HK-2 (cell line): ENCODE results near the gene ETF1.
A peak's percentile ranks its signal among the peaks of the same experiment; 100 is the strongest.
"Not testable (repeated sequence)": the region's sequence is repeated elsewhere in the genome, so short reads cannot be mapped to it uniquely, and the experiment has no call there.

Experiments used
- DNase-seq: peaks from one replicate; pipeline ENCODE4 v3.0.0-alpha.2; 2018; ENCODE audit not compliant: unreplicated experiment

ETF1 gene

DNA sequence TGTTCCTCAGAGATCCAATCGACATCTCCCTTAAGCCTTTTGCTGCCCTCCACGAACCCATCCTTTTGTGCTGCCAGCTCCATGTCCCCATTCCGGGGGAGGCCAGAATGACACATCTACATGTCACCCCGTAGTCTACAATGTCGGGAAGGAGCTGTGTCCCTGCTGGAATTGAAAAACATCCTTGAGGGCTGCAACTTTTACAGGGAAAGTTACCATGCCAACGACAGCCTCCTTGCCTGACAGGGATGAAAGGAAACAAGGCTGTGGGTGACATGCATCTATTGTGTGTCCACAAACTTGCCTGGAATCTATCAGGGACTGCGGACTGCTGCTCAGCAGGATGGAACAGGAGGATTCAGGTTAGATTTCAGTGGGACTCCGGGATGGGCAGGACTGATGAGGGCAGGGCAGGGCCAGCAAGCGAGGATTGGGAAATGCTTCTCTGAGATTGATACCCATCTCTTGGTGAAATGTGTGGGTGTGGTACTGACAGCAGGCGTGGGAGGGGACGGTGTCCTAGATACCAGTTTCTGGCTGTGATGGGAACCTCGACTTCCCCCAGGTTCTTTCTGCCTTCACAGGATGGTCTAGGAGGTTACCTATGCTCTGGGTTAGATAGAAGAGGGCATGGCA is 52.3 kb downstream of the ETF1 start:
- DNase-seq: no peak

DNA sequence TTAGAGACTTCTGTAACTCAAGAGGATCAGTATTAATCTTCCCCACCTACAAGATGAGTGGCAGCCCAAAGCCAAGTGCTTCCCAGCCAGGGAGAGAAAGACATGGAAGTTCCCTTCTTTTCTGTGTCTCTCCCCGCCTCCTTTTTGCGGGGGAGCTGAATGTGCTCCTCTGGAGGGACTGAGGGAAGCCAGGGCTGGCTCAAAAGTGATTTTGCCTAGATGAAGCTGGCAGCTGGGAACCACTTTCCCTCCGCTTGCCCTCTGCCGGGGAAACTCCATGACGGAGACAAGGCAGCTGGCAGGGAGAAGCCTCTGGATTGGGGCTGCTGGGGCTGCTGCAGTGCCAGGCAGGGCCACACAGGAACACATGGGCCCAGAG is 53.4 kb downstream of the ETF1 start:
- no peak for DNase-seq

DNA sequence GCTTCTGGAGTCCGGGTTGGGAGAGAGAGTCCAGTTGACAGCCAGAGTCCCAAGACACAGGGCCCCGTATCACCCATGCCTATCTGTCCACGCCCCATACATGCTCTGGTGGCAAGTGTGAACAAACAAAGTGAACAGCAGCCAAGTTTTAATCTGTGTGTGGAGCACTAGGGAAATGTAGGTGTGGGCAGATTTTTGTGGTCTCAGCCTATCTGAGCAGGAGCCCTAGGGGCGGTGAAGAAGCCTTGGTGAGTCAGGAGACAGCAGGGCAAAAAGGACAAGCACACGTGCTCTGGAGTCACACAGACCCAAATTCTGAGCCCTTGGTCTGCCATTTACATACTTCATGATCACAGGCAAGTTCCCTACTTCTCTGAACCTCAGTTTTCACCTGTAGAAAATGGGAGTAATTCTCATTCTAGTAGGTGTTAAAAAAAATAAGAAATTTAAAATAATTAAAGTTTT is 54.5 kb downstream of the ETF1 start:
- no peak for DNase-seq

DNA sequence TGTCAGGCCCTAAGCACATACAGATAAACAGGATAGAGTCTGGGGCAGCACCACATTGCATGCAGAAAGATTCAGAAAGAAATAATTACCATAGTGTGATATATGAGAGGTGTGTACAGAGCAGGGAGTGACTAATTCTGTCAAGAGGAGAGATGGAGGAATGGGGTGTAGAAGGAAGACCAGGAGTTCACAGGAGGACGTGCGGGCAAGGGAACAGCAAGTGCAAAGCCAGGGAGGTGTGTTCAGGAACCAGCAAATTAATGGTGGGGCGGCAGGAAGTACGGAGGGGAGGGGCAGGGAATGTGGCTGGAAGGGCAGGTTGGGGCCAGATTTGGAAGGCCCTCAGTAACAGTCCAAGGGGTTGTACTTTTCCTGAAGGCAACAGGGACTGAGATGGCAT is 60.4 kb downstream of the ETF1 start:
- no peak for DNase-seq

DNA sequence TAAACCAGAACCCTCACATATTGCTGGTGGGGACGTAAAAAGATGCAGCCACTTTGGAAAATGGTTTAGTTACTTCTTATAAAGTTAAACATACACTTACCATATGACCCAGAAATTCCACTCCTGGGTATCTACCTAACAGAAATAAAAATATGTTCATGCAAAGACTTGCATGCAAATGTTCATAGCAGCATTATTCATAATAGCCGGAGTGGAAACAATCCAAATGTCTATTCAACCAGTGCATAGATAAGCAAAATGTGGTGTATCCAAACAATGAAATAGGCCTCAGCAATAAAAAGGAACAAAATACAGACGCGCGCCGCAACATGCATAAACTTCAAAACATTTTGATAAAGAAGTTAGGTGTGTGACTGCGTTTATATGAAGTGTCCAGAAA is 66.1 kb downstream of the ETF1 start:
- DNase-seq: no peak

DNA sequence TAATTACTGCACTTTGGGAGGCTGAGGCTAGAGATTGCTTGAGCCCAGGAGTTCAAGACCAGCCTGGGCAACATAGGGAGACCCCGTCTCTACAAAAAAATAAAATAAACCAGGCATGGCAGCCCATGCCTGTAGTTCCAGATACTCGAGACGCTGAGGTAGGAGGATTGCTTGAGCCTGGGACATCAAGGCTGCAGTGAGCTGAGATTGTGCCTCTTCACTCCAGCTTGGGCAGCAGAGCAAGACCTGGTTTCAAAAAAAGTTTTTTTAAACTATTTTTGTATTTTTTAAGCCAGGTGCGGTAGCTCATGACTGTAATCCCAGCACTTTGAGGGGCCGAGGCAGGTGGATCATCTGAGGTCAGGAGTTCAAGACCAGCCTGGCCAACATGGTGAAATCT is 69.9 kb downstream of the ETF1 start:
- DNase-seq: not testable (repeated sequence)

DNA sequence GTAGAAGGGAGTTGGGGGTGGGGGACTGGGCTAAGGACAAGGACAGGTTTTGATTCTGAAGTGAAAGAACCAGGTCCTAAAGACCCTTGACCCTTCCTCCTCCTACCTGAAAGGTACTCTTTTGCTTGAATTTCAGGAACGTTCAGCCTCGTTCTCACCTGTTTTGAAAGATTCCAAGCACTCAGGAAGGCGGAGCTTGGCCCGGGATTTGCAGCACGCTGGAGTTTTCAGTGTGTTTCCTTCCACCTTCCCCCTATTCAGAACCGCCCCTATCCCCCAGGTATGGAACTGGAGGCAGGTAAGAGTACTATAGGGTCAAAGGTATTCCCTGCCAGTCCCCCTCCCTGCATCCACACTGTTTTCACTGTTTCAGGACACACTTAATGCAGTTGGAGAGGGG is 70.7 kb downstream of the ETF1 start:
- DNase-seq: no peak

DNA sequence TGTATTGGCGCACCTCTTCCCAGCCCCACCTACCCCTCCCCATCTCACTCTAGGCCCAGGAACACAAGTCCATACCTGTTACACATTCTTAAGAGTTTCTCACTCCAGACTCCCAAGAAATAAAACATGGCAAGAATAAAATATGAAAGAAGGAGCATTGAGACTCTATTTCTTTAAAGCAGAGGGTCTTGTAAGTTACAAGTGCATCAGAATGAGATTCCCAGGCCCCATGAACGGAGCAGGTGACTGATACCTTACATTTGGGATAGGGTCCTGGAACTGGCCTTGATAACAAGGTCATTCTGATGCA is 72.0 kb downstream of the ETF1 start:
- no peak for DNase-seq

DNA sequence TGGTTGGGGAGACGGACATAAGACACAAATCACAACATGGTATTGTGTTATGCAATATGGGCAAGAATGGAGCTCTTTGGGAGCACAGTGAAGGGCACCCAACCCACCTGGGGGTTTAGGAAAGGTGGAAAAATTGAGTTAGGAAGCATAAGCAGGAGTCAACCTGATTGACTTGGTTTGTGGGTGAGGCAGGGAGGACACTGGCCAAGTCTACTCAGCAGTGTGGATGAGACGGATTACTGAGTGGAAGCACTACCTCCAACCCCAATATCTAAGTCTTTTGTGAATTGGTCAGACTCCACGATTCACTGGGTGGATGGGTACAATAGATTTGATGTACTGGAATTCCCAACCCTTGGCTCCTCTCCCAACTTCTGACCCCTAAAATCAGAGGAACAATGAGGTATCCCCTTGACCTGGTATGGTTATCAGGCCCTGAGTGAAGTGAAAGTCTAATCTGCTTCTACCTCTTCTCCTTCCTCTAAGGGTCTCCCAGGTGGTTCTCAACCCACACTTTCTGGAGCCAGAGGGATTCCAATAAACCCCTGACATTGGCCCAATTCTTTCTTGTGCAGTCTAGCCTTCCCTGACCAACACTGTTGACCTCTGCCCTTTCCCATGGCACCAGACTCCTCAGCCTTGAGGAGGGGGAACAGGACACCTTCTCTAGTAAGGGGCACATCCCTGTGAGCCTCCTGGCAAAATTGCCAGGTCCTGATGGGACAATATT is 72.5 kb downstream of the ETF1 start:
- DNase-seq: no peak

DNA sequence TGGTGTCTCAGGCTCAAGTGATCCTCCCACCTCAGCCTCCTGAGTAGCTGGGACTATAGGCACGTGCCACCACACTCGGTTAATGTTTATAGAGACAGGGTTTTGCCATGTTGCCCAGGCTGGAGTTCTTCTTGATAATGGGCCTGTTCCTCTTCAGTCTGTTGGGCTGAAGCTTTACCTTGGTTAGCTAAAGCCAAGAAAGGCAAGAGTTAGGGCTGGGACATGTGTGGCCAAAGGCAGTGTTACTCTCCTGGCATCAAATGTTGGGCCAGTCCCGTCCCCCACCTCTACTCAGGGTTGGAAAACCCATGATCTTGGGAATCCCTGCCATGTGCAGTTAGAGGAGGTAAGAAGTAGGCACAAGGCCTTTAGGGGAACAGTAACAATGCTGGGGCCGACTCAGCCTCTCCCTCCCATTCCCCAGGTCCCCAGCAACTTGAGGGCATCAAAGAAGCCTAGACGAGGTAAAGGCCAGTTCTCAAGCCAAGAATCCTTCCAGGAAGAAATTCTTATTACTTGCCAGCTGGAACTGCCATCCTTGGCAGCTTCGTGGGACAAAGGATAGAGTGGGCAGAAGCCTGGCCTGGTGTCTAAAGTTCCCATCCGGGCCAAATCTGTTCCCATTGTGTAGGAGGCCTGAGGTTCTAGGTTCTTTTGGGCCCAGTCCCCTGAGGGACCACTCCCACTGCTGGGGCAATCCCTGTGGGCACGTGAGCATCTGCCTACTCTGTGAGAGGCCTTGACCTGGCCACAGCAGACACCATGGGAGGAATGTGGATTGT is 73.3 kb downstream of the ETF1 start:
- no peak for DNase-seq

DNA sequence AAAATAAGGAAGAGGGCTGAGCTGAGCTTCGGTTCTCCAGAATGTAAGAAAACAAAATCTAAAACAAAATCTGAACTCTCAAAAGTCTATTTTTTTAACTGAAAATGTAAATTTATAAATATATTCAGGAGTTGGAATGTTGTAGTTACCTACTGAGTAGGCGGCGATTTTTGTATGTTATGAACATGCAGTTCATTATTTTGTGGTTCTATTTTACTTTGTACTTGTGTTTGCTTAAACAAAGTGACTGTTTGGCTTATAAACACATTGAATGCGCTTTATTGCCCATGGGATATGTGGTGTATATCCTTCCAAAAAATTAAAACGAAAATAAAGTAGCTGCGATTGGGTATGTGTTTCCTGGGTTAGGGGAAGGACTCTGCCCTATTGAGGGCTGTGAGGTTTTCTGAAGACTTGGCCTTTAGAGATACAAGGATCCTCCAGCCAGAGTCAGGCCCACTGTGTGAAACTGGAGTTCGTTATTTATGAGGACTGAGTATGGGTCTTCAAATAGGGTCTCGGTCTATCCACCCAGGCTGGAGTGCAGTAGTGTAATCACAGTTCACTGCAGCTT is 74.0 kb downstream of the ETF1 start:
- no peak for DNase-seq

DNA sequence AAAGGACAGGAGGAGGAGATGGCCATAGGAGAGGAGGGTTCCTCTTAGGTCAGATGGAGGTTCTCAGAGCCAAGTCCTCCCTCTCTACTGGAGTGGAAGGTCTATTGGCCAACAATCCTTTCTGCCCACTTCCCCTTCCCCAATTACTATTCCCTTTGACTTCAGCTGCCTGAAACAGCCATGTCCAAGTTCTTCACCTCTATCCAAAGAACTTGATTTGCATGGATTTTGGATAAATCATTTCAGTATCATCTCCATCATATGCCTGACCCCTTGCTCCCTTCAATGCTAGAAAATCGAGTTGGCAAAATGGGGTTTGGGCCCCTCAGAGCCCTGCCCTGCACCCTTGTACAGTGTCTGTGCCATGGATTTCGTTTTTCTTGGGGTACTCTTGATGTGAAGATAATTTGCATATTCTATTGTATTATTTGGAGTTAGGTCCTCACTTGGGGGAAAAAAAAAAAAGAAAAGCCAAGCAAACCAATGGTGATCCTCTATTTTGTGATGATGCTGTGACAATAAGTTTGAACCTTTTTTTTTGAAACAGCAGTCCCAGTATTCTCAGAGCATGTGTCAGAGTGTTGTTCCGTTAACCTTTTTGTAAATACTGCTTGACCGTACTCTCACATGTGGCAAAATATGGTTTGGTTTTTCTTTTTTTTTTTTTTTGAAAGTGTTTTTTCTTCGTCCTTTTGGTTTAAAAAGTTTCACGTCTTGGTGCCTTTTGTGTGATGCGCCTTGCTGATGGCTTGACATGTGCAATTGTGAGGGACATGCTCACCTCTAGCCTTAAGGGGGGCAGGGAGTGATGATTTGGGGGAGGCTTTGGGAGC is 74.7 kb downstream of the ETF1 start:
- no peak for DNase-seq

DNA sequence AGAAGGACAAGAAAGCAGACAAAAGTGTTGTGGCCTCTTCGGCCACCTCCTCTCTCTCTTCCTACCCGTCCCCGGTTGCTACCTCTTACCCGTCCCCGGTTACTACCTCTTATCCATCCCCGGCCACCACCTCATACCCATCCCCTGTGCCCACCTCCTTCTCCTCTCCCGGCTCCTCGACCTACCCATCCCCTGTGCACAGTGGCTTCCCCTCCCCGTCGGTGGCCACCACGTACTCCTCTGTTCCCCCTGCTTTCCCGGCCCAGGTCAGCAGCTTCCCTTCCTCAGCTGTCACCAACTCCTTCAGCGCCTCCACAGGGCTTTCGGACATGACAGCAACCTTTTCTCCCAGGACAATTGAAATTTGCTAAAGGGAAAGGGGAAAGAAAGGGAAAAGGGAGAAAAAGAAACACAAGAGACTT is 75.3 kb downstream of the ETF1 start:
- peak; percentile 24 for DNase-seq

DNA sequence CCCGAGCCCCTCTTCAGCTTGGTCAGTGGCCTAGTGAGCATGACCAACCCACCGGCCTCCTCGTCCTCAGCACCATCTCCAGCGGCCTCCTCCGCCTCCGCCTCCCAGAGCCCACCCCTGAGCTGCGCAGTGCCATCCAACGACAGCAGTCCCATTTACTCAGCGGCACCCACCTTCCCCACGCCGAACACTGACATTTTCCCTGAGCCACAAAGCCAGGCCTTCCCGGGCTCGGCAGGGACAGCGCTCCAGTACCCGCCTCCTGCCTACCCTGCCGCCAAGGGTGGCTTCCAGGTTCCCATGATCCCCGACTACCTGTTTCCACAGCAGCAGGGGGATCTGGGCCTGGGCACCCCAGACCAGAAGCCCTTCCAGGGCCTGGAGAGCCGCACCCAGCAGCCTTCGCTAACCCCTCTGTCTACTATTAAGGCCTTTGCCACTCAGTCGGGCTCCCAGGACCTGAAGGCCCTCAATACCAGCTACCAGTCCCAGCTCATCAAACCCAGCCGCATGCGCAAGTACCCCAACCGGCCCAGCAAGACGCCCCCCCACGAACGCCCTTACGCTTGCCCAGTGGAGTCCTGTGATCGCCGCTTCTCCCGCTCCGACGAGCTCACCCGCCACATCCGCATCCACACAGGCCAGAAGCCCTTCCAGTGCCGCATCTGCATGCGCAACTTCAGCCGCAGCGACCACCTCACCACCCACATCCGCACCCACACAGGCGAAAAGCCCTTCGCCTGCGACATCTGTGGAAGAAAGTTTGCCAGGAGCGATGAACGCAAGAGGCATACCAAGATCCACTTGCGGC is 75.9 kb downstream of the ETF1 start:
- peak; percentile 30 for DNase-seq

DNA sequence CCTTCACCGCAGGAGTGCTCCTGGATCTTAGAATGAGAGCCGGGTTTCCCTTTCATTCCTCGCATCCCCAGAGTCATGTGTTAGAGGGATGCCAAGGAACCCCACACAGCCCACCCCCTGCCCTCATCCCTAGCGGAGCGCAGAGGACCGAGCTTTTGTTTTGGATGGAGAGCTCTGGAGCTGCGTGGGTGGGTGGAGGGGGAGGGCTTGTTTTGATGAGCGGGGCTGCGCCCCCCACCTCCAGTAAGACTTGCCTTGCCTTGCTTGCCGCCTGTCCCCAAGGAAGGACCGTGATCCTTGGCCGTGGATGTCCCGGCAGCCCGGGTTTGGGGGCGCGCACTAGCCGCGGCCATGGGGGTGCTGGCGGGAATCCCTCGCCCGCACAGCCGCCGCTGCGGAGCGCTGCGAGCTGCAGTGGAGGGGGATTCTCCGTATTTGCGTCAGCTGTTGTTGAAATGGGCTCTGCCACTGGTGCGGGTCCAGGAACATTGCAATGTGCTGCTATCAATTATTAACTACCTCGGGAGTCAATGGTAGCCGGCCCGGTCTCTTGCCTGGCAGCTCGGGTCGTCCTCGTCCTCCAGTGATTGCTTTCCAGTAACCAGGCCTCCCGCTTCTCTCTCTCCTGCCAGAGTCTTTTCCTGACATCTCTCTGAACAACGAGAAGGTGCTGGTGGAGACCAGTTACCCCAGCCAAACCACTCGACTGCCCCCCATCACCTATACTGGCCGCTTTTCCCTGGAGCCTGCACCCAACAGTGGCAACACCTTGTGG is 76.7 kb downstream of the ETF1 start:
- DNase-seq: peak; percentile 30

DNA sequence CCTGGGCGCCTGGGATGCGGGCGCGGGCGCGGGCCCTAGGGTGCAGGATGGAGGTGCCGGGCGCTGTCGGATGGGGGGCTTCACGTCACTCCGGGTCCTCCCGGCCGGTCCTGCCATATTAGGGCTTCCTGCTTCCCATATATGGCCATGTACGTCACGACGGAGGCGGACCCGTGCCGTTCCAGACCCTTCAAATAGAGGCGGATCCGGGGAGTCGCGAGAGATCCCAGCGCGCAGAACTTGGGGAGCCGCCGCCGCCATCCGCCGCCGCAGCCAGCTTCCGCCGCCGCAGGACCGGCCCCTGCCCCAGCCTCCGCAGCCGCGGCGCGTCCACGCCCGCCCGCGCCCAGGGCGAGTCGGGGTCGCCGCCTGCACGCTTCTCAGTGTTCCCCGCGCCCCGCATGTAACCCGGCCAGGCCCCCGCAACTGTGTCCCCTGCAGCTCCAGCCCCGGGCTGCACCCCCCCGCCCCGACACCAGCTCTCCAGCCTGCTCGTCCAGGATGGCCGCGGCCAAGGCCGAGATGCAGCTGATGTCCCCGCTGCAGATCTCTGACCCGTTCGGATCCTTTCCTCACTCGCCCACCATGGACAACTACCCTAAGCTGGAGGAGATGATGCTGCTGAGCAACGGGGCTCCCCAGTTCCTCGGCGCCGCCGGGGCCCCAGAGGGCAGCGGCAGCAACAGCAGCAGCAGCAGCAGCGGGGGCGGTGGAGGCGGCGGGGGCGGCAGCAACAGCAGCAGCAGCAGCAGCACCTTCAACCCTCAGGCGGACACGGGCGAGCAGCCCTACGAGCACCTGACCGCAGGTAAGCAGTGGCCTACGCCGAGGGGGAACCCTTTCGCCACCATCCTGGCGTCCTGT is 77.5 kb downstream of the ETF1 start, which contains the start of gene EGR1:
TSS of gene EGR1 (plus strand) at position 219 of the 864 bp plus-strand sequence. CDS start at position 502, 283 bp downstream.
- DNase-seq: peak; percentile 88

DNA sequence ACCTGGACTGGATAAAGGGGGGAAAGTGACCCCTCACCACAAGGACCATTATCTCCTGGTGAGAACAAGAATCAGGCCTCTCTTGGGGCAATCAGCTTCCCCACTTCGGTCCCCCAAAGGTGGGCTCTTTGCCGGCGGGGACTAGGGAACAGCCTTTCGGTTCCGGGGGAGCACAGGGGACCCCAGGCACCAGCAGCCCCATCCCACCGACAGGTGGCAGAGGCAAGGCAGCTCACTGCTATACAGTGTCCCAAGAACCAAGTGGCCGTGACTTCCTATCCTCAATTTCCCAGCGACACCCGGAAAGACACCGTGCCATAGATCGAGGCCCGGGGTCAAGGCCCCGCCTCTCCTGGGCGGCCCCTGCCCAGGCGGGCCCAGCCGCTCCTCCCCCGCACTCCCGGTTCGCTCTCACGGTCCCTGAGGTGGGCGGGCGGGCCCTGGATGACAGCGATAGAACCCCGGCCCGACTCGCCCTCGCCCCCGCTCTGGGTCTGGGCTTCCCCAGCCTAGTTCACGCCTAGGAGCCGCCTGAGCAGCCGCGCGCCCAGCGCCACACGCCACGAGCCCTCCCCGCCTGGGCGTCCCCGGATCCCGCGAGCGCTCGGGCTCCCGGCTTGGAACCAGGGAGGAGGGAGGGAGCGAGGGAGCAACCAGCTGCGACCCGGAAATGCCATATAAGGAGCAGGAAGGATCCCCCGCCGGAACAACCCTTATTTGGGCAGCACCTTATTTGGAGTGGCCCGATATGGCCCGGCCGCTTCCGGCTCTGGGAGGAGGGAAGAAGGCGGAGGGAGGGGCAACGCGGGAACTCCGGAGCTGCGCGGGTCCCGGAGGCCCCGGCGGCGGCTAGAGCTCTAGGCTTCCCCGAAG is 78.4 kb downstream of the ETF1 start:
- DNase-seq: peak; percentile 91

DNA sequence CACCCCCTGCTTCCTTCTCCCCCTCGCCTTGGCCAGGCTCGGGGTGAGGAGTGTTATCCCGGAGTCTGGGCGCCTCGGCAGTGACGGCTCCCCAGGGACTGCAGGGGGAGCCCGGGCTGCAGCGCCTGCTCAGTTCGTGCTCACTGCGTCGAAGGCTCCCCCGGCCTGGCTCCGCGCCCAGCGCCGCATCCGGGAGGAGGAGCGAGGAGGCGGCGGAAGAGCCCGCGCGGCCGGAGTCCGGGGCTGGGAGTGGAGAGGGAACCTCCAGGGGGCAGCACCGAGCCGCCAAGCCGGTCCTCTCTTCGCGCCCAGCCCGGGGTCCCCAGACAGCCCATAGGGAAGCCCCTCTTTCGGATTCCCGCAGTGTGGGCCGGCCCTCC is 79.0 kb downstream of the ETF1 start:
- DNase-seq: peak; percentile 90
